Vagina (tissue), 2 donors: ENCODE data around the gene P4HTM.

Experiments used
- POLR2A ChIP-seq, 2 donors: fragments of 450-650 bp; IDR thresholded peaks; one replicate each; pipeline ENCODE4 v1.6.1; 2017; ENCODE audit warnings: antibody characterized with exemption in 2 of 2, mild to moderate bottlenecking in 2 of 2, moderate library complexity in 2 of 2
- POLR2AphosphoS5 ChIP-seq, 2 donors: sonication (generic); formaldehyde crosslinking; IDR thresholded peaks; one replicate each; pipeline ENCODE4 v1.9.0; 2017; ENCODE audit warnings: antibody characterized with exemption in 2 of 2, mild to moderate bottlenecking in 2 of 2, low read depth in 1 of 2; ENCODE audit not compliant: insufficient read depth in 1 of 2
- TF ChIP-seq, protein P1 (sequence below), 3 experiments: fragments of 450-650 bp in 2 of 3; fragments of 200-600 bp in 1 of 3; sonication (generic) in 1 of 3; IDR thresholded peaks; one replicate each; pipeline ENCODE4 v1.5.1; 2017 to 2019; ENCODE audit warnings: antibody characterized with exemption in 3 of 3, mild to moderate bottlenecking in 2 of 3, moderate library complexity in 2 of 3

DNA sequence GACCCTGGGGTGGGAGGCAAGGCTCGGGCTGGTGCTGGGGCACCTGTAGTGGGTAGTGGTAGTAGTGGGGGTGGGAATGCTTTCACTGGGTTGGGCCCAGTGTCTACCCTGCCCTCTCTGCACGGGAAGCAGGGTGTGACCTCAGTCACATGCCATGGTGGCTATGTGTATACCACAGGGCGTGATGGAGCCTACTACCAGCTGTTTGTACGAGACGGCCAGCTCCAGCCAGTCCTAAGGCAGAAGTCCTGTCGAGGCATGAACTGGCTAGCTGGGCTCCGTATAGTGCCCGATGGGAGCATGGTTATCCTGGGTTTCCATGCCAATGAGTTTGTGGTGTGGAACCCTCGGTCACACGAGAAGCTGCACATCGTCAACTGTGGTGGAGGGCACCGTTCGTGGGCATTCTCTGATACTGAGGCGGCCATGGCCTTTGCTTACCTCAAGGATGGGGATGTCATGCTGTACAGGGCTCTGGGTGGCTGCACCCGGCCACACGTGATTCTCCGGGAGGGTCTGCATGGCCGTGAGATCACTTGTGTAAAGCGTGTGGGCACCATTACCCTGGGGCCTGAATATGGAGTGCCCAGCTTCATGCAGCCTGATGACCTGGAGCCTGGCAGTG is 23.2 kb downstream of the P4HTM start:
- TF ChIP-seq, protein P1, sequence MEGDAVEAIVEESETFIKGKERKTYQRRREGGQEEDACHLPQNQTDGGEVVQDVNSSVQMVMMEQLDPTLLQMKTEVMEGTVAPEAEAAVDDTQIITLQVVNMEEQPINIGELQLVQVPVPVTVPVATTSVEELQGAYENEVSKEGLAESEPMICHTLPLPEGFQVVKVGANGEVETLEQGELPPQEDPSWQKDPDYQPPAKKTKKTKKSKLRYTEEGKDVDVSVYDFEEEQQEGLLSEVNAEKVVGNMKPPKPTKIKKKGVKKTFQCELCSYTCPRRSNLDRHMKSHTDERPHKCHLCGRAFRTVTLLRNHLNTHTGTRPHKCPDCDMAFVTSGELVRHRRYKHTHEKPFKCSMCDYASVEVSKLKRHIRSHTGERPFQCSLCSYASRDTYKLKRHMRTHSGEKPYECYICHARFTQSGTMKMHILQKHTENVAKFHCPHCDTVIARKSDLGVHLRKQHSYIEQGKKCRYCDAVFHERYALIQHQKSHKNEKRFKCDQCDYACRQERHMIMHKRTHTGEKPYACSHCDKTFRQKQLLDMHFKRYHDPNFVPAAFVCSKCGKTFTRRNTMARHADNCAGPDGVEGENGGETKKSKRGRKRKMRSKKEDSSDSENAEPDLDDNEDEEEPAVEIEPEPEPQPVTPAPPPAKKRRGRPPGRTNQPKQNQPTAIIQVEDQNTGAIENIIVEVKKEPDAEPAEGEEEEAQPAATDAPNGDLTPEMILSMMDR (IDR thresholded peaks at IDR 0.05) = no peak
- TF ChIP-seq POLR2AphosphoS5 (IDR thresholded peaks at IDR 0.05; ENCODE audit: insufficient read depth in 1 of 2, low read depth in 1 of 2) (no peak), POLR2A (IDR thresholded peaks at IDR 0.05) (no peak)
